ELF-1 (cell line): ENCODE measurements around the gene JAK1.

Source experiments
- DNase-seq: peaks from one replicate; pipeline ENCODE4 v3.0.0-alpha.2; 2016; ENCODE audit warnings: low read depth, low spot score

Gene JAK1

GRCh38 chr1:64892576-64893573 is 73.5 kb downstream of the JAK1 start:
- DNase-seq, result no peak

DNA sequence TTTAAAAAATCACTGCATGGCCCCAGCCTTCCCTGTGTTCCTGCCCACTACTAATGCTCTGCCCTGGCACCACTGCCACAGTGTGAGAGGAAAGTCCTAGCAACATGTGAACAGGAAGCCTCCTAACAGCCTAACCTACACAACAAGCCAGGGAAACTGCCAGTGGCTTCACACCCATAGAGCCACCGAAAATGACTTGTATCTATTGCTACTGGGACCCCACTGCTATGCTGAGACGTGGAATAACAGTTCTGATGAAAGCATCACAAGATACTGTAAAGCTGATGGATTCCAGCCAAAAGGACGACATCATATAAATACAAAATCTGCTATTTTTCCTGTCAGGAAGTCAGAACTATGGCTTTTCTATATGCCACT is 74.9 kb downstream of the JAK1 start:
- DNase-seq, result no peak

DNA sequence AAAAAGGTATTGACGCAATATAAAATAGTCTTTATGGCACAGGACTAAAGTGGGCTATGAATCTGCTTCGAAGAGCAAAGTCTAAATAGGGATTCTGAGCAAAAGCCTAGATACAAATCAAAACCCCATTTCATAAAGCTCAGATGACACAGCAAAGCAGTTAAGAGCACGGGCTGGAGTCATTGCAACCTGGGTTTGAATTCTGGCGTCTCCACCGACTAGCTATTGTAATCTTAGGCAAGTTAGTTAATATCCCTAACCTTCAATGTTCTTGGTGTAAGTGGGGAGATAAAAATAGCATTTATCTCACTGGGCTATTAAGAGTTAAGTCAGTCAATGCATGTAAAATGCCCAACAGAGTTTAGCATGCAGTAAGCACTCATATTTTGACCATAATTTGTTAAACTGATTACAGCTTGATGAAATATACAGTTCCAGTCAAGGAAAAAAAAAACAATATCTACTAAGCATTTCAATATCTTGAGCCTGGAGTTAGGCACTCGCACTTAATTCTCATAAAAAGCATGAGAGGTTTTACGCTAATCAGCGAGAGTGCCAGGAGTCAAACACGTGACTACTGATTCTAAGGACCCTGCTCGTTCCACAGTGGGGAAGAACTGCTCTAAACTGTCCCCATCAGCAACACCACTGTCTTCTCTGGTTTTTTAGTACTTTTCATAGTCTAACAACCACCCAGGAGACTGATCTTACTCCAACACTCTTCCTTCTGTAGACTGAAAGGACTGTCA is 75.5 kb downstream of the JAK1 start:
- no peak for DNase-seq

DNA sequence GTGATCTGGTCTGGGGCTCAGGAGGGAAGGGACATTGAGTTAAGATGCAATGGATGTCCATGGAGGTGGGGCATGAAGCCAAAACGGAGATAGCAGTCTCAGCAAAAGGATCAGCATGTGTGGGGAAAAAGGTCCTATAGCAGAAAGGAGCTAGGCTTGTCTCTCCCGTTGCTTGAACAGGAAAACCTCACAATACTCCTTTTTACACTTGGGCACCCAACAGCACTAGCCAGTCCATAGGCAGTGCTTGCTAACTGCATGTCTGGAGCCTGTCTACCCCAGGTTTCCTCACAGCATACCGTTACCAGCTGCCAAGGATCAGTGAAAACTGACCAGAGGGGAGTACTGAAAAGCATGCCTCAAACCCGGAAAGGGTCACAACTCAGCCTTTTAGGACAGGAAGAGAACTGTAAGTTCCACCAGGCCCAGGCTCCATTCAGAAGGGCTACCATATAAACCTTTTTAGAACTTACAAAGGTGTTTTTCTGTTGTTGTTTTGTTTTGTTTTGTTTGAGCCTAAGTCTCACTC is 78.6 kb downstream of the JAK1 start:
- no peak for DNase-seq

- DNase-seq, result peak; percentile 33
Measured at GRCh38 chr1:64886877-64887276, 79.5 kb downstream of the JAK1 start.

DNA sequence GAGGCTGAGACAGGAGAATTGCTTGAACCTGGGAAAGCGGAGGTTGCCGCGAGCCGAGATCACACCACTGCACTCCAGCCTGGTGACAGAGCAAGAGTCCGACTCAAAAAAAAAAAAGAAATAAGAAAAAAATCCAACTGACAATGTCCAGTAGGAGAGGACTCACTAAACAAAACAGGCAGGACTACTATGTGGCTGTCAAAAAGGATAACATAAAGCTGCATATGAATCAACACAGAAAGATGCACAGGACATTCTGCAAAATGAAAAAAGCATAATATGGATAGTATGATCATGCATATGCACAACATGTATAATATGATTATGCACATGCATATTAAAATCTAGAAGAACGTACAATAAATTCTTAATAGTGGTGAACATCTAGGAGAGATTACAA is 80.7 kb downstream of the JAK1 start:
- DNase-seq, result no peak

- no peak for DNase-seq
Measured at GRCh38 chr1:64884261-64885040, 81.9 kb downstream of the JAK1 start.

GRCh38 chr1:64882574-64883255 is 83.6 kb downstream of the JAK1 start:
- DNase-seq, result no peak

GRCh38 chr1:64881281-64881680 is 85.1 kb downstream of the JAK1 start:
- no peak for DNase-seq

DNA sequence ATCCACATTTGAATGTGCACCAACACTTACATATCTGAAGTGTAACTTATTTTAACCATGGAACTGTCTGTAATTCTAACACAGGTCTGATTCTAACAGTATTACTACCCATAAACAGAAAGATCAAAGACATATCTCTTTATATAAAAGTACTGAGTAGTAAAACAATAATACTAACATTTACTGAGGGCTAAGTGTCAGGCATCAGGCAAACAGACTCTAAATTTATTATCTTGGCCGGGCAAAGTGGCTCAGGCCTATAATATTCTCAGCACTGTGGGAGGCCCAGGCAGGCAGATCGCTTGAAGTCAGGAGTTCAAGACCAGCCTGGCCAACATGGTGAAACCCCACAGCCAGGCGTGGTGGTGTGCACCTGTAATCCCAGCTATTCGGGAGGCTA is 85.9 kb downstream of the JAK1 start:
- DNase-seq, result no peak

DNA sequence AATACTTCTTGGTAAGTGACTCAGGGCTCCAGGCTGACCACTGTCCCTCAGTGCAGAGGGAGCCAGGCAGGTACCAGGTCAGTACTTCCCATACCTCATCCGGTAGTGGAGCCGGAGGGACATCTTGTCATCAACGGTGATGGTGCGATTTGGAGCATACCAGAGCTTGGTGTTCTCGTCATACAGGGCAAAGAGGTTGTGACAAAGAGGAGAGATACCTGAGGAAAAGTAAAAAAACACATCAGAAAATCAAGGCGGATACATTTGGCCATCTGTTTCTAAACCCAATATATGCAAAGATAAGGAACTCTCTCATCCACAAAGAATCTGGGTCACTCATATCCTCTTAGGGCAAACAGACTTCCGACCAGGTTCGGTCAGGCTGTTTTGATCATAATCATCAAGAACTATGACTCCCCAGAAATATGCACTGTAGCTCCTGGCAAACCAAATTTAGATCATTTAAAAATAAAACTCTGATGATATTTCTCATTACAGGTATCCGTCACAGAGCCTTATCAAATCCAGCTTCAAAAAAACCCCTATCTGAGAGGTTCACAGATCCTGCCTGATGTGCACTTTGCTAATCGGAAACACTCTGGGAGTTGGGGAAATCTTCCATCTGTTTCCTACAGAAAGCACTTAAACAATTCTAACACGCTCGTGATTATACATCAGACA is 87.3 kb downstream of the JAK1 start:
- DNase-seq, result no peak

GRCh38 chr1:64878090-64878489 is 88.3 kb downstream of the JAK1 start:
- no peak for DNase-seq

DNA sequence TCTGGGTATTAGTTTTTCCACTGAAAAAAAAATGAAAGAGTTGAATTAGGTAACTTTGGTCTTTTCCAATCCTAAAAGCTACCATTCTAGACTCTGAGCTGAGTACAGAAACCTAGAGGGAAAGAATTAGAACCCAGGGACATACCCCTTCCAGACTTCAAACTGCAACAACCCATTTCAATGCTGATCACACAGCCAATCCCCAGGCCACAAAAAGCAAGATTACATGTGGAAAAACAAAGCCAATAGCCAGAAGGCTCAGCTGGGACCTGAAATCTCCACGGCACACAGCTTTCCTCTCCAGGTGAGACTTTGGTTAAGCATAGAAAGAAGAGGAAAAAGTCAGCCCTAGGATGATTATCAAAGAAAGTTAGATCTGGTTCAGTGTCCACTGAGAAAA is 88.8 kb downstream of the JAK1 start:
- DNase-seq, result no peak

GRCh38 chr1:64877151-64877550 is 89.2 kb downstream of the JAK1 start:
- DNase-seq, result no peak

DNA sequence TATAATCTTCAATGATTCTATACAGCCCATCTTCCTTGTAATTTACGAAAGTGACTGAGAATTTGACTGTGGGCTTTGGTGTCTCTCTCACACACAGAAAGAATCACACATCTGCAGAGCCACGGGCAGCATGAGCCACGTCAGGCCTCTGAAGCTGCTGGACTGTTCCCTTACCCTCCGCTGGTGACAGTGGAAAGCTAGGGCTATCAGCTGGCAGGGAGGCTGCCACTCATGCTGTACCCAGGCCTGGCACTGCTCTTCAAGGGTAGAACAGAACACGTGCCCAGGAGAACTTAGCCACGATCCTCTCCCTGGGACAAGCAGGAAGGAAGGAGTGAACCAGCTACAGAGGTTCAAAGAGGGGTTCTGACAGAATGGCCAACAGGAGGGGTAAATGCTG is 90.7 kb downstream of the JAK1 start:
- no peak for DNase-seq

- DNase-seq, result no peak
Measured at GRCh38 chr1:64875101-64875500, 91.2 kb downstream of the JAK1 start.

DNA sequence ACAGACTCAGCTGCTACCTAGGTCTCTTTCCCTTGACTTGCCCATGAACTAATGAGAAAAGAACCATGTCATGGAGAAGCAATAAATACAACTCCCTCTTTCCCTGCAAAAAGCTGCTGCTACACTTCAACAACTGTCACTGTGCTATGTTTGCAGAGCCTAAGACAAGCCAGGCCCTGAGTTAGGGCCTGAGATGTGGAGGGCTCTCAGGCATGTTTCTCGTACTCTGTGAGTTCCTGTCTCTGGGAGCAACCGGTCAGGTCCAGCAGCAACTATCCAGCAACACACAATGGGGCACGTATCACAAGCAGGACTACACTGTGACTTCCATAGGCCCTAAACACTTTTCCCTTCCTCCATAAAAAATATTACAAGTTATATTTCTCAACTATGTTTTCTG is 91.7 kb downstream of the JAK1 start:
- no peak for DNase-seq

- no peak for DNase-seq
Measured at GRCh38 chr1:64873576-64873975, 92.8 kb downstream of the JAK1 start.

- no peak for DNase-seq
Measured at GRCh38 chr1:64872067-64872466, 94.3 kb downstream of the JAK1 start.

GRCh38 chr1:64871256-64871655 is 95.1 kb downstream of the JAK1 start:
- DNase-seq, result no peak

DNA sequence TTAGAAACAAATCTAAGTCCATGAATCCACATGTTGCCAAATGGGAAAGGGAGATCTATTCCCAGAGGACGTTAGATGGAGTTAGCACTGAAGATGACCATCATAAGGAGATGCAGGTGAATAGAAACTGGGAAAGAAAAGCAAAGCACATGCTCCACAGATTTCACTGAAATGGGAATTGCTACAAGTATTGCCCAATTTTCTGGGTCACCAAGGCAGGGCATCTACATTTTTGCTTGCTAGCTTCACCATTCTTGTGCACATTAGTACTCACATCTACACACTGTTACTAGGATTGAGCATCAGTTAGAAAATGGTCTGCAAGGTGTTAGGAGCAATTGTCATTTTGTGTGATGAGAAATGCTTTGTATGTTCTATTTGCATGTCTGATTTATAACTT is 99.1 kb downstream of the JAK1 start:
- DNase-seq, result no peak
